T follicular helper cell (primary cell): ENCODE measurements around the gene PFKM.

Experiments
- DNase-seq: peaks from one replicate; pipeline ENCODE4 v3.0.0-alpha.2; 2020; ENCODE audit warnings: low read depth

PFKM gene

GRCh38 chr12:48187916-48188695, 68.9 kb downstream of the PFKM start:
- DNase-seq, result no peak

DNA sequence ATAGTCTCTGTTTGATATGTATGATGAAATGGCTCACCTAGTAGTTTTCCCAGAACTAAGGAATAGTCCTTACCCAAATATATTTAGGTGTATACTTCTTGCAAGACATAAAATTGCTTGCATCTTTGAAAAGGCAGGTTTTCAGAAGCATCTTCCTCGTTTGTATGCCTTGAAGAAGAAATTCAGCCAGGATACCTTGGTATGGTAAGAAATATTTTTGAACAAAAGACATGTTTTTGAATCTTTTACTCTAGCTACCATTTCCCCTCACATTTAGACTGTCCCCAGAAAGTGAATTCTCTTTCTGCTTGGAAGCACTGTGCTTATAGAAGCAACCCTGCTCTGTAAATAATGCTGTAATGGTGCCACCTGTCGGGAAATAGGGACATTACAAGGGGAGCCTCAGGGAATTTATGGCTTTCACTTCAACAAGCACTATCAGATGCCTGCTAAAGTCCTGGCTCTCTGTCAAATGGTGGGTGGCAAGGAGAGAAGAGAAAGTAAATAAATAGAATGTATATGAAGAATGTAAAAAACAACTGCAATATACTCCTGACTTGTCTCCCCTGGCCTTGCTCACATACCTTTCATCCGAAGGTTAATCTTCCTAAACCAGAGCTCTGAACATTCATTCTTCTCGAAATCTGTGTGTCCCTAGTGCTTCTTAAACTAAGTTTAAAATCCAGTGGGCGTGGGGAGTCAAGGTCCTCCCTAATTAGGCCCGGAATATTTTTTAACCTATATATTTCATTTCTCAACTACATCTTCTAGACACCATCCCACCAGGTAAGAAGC, 70.4 kb downstream of the PFKM start:
- peak; percentile 56 for DNase-seq

- no peak for DNase-seq
Measured at GRCh38 chr12:48191096-48191495, 71.9 kb downstream of the PFKM start.

DNA sequence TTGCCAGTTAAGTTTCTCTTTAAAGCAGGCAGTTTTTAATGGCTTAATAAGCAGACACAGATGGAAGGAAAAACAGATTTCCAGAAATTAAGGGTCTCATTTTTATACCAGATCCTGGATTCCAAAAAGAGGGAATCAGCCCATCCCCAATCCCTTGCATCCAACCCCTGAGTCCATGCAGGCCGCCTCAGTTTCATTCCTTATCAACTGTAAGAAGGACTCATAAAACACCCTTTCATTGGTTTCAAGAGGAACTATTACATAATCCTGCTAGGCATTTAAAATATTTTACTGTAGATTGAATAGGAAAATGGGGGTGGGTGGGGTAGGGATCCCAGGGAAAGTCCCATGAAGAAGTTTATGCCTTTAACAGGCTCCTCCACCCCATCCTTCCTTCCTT, 73.7 kb downstream of the PFKM start:
- no peak for DNase-seq

- no peak for DNase-seq
Measured at GRCh38 chr12:48193623-48194022, 74.5 kb downstream of the PFKM start.

DNA sequence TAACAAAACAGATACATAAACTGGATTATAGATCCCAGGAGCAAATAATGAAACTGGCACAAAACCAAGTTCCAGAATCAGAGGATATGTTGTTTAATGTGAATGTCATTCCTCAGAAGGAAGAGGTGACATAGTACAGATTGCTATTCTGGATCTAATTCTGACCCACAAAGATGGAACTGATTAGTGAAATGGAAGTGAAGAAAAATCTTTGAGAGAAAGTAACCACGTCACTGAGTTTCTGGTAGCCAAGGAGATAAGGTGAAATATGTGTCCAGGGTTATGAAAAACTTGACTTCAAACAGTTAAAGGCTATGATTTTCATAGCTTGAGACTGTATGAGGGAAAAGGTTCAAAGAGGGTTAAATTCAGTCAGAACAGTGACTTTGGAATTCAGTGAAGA, 75.6 kb downstream of the PFKM start:
- DNase-seq, result no peak
